Measurements from ENCODE around the gene POLR2B. TPM values are rescaled to one million over a fixed set of nuclear protein-coding genes. Genes with fewer than 3 reads are reported as not detected.

POLR2B gene
- total and polyA plus RNA-seq, 2 of the 8 experiments (the other 6 are each of a cell fraction or from before 2014, with no cell fraction given) = 59.3 to 115 TPM

GRCh38 chr4:57071326-57071725 is 92.6 kb downstream of the POLR2B start (continued):
- no peak for TF ChIP-seq CHD7 (IDR thresholded peaks at IDR 0.05; ENCODE audit: insufficient replicate concordance, low read length)
- TF ChIP-seq RXRA (IDR thresholded peaks at IDR 0.05; ENCODE audit: insufficient read depth, low read depth, low read length) = no peak
- TF ChIP-seq RFX5 (IDR thresholded peaks at IDR 0.05; ENCODE audit: borderline replicate concordance, low read depth, low read length) = no peak
- TF ChIP-seq CEBPB (IDR thresholded peaks at IDR 0.05; ENCODE audit: low read depth, low read length) = no peak
- no peak for TF ChIP-seq CBX8 (IDR thresholded peaks at IDR 0.05; ENCODE audit: borderline replicate concordance, low read depth, low read length)
- TF ChIP-seq TCF12 (IDR thresholded peaks at IDR 0.05; ENCODE audit: low read depth, low read length) = no peak
- no peak for TF ChIP-seq SP1 (IDR thresholded peaks at IDR 0.05; ENCODE audit: low read depth, low read length)
- no peak for TF ChIP-seq ZNF274 (IDR thresholded peaks at IDR 0.05; ENCODE audit: borderline replicate concordance, extremely low read depth, low read length)
- TF ChIP-seq TAF1 (IDR thresholded peaks at IDR 0.05; ENCODE audit: low read depth, low read length) = no peak
- TF ChIP-seq TEAD4 (IDR thresholded peaks at IDR 0.05; ENCODE audit: low read depth, low read length) = no peak
